Measurements from ENCODE around the gene ZBTB20.
A peak's percentile ranks its signal among the peaks of the same experiment; 100 is the strongest.

Gene ZBTB20

GRCh38 chr3:114295946-114296345 lies 851.1 kb downstream of the ZBTB20 start:
- DNase-seq (ENCODE audit: low spot score), result no peak
- no peak for TF ChIP-seq CTCF (IDR thresholded peaks at IDR 0.05; ENCODE audit: extremely low read depth, missing control alignments)

DNA sequence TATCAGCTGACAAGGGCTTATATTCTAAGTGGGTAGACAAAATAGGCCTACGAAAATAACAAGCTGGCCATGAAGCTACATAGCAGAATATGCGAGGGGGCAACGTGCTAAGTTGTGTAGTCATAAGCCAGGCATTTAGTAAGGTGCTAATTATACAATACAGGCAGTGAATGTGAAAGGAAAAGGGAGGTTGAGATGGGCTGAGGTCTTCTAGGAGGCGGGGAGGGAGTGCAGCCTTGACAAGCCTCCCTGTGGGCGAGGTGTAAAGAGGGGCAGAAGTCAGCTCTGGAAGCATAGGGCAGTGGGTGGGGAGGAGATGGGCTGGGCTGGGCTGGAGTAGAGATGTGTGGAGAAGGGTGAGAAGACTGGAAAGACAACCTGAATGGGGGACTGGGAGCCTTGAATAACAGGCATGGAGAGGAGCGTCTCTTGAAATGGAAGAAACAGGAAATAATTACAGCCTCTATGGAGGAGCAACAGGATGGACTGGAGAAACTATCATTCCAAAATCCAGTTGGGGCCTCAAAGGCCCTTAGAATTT lies 852.1 kb downstream of the ZBTB20 start:
- no peak for TF ChIP-seq CTCF (IDR thresholded peaks at IDR 0.05; ENCODE audit: extremely low read depth, missing control alignments)

GRCh38 chr3:114293838-114294535 lies 853.1 kb downstream of the ZBTB20 start, which contains the start of gene TIGIT:
TIGIT (plus strand) TSS chr3:114294028; CDS start chr3:114294062, 34 bp downstream.
- no peak for TF ChIP-seq CTCF (IDR thresholded peaks at IDR 0.05; ENCODE audit: extremely low read depth, missing control alignments)
- DNase-seq (ENCODE audit: low spot score), result no peak

More for the DNA sequence above, 852.1 kb downstream of the ZBTB20 start:
- no peak for DNase-seq (ENCODE audit: low spot score)

- peak; percentile 81 for DNase-seq (ENCODE audit: low spot score)
- peak; percentile 91 for TF ChIP-seq CTCF (IDR thresholded peaks at IDR 0.05; ENCODE audit: extremely low read depth, missing control alignments)
Observed at GRCh38 chr3:114290911-114291901, 855.9 kb downstream of the ZBTB20 start.

GRCh38 chr3:114286266-114286665 lies 860.8 kb downstream of the ZBTB20 start:
- no peak for TF ChIP-seq CTCF (IDR thresholded peaks at IDR 0.05; ENCODE audit: extremely low read depth, missing control alignments)
- DNase-seq (ENCODE audit: low spot score), result no peak

DNA sequence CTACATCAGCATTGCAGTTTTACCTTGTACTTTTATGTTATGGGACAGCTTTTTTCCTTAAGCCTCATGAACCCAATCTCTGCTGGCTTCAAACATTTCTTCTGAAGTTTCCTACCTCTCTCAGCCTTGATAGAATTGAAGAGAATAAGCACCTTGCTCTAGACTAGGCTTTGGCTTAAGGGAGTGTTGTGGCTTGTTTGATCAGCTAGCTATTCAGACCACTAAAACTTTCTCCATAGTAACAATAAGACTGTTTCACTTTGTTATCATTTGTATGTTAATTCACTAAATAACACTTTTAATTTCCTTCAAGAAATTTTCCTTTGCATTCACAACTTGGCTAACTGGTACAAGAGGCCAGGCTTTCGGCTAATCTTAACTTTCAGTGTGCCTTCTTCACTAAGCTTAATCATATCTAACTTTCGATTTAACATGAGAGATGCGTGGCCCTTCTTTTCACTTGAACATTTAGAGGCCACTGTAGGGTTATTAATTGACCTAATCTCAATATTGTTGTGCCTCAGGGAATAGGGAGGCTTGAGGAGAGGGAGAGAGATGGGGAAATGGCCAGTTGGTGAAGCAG lies 861.3 kb downstream of the ZBTB20 start:
- TF ChIP-seq CTCF (IDR thresholded peaks at IDR 0.05; ENCODE audit: extremely low read depth, missing control alignments), result no peak
- DNase-seq (ENCODE audit: low spot score), result no peak

All from GM20000 (cell line).